ENCODE results near the gene SCNN1A.

DNA sequence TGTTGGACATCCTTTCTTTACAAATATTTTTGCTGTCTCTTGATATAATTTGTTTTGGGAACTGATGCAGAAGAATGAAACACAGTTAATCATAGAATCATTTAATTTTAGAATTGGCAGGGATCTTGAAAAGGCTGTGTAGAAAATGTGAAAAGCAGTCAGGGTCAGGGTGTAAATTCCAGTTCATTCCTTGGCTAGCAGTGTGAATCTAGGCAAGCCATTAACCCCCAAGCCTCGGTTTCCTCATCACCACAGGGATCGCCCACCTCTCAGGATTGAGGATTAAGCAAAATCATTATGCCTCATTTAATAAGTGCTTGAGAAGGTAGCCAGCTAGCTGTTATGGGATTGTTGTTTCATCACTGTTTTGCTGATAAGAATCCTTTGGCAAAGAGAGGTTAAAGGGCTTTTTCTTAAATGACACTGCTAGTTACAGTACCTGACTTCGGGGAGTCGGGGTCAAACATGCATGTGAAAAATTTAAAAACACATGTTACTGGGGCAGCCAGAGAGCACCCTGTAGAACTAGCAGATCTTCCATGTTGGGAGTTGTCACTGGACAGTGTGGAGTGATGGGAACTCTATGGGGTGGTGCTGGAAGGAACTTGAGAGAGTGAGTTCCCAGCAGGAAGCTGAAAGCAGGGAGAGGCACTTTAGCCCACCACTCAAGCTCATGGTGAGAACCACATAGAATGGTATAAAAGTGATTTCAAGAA, 44.2 kb downstream of the SCNN1A start:
- TF ChIP-seq EZH2 (IDR thresholded peaks at IDR 0.05; ENCODE audit: low read length, unreplicated experiment), result no peak
- TF ChIP-seq, protein P1, sequence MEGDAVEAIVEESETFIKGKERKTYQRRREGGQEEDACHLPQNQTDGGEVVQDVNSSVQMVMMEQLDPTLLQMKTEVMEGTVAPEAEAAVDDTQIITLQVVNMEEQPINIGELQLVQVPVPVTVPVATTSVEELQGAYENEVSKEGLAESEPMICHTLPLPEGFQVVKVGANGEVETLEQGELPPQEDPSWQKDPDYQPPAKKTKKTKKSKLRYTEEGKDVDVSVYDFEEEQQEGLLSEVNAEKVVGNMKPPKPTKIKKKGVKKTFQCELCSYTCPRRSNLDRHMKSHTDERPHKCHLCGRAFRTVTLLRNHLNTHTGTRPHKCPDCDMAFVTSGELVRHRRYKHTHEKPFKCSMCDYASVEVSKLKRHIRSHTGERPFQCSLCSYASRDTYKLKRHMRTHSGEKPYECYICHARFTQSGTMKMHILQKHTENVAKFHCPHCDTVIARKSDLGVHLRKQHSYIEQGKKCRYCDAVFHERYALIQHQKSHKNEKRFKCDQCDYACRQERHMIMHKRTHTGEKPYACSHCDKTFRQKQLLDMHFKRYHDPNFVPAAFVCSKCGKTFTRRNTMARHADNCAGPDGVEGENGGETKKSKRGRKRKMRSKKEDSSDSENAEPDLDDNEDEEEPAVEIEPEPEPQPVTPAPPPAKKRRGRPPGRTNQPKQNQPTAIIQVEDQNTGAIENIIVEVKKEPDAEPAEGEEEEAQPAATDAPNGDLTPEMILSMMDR (conservative IDR thresholded peaks at IDR 0.05; ENCODE audit: low read depth, low read length), result no peak

All from PC-3 (cell line).